H1 (cell line): ENCODE data around the gene SEC14L3. TPM values are rescaled to one million over a fixed set of nuclear protein-coding genes. Genes with fewer than 3 reads are reported as not detected.

Source experiments
- CTCF ChIA-PET: fragments of 300-600 bp; sonication (Branson Sonifier 250); formaldehyde crosslinking; loops from one replicate; lab custom pipeline; 2021; ENCODE audit not compliant: partially characterized antibody; lab: Charles Lee
- POLR2A ChIA-PET: fragments of 300-600 bp; sonication (Branson Sonifier 250); formaldehyde crosslinking; loops from one replicate; lab custom pipeline; 2021; ENCODE audit warnings: inconsistent platforms; ENCODE audit not compliant: partially characterized antibody; lab: Charles Lee
- DNase-seq, 2 experiments: peaks; one replicate each; pipeline versions ENCODE4 v3.0.0 to v3.0.0-alpha.2; 2010 to 2022; ENCODE audit warnings: low spot score in 2 of 2, low read depth in 1 of 2, mixed read lengths in 1 of 2
- FAIRE-seq: peaks from 2 replicates; lab custom pipeline; 2011; peaks lifted over from hg19 to GRCh38; lab: Jason Lieb, UNC
- H2AFZ ChIP-seq: 2 replicates; pipeline ENCODE4 v1.8.1; 2012; ENCODE audit warnings: low read length, inconsistent platforms
- H2AK5ac ChIP-seq: 2 replicates; pipeline ENCODE4 v1.6.1; 2013; ENCODE audit warnings: low read depth, low read length
- H2BK120ac ChIP-seq: replicated peaks from 2 replicates; pipeline ENCODE3; 2013; ENCODE audit warnings: low read depth, low read length, inconsistent platforms
- H2BK12ac ChIP-seq: 2 replicates; pipeline ENCODE4 v1.6.1; 2013; ENCODE audit warnings: low read depth, low read length
- H2BK15ac ChIP-seq: 2 replicates; pipeline ENCODE4 v1.6.1; 2013; ENCODE audit warnings: low read length
- H2BK20ac ChIP-seq: 2 replicates; pipeline ENCODE4 v1.6.1; 2013; ENCODE audit warnings: low read length
- H2BK5ac ChIP-seq: 2 replicates; pipeline ENCODE4 v1.6.1; 2013; ENCODE audit warnings: low read depth, low read length
- H3K14ac ChIP-seq: 2 replicates; pipeline ENCODE4 v1.6.1; 2013; ENCODE audit warnings: inconsistent platforms; ENCODE audit not compliant: insufficient read length
- H3K18ac ChIP-seq: 2 replicates; pipeline ENCODE4 v1.6.1; 2013; ENCODE audit warnings: low read length; ENCODE audit errors: extremely low read depth
- H3K23ac ChIP-seq: 2 replicates; pipeline ENCODE4 v1.6.1; 2013; ENCODE audit warnings: inconsistent platforms; ENCODE audit not compliant: insufficient read length
- H3K23me2 ChIP-seq: 2 replicates; pipeline ENCODE4 v1.6.1; 2013; ENCODE audit warnings: low read depth, low read length
- H3K27ac ChIP-seq: 2 replicates; pipeline ENCODE4 v1.6.1; 2011; ENCODE audit warnings: low read depth, low read length, inconsistent platforms
- H3K27me3 ChIP-seq, 4 experiments: replicated peaks in 1 of 4; 1 replicate in 1 of 4; 2 replicates in 3 of 4; pipeline versions ENCODE4 v1.6.1 to v1.8.1; 2011 to 2013; ENCODE audit warnings: low read length in 3 of 4, mild to moderate bottlenecking in 3 of 4, inconsistent platforms in 2 of 4, mixed read lengths in 2 of 4, moderate library complexity in 1 of 4; ENCODE audit not compliant: control insufficient read depth in 3 of 4, insufficient read depth in 3 of 4; ENCODE audit errors: extremely low read depth in 1 of 4
- H3K36me3 ChIP-seq, 4 experiments: 2 replicates each; pipeline versions ENCODE4 v1.6.1 to v1.8.1; 2011 to 2013; ENCODE audit warnings: mild to moderate bottlenecking in 4 of 4, low read length in 3 of 4, moderate library complexity in 2 of 4, control low read depth in 1 of 4, inconsistent platforms in 1 of 4; ENCODE audit not compliant: insufficient read depth in 4 of 4, control insufficient read depth in 2 of 4
- H3K4ac ChIP-seq: replicated peaks from 2 replicates; pipeline ENCODE3; 2013; ENCODE audit warnings: low read length, low read depth, mixed read lengths, inconsistent platforms; ENCODE audit not compliant: insufficient read length
- H3K4me1 ChIP-seq, 4 experiments: replicated peaks in 1 of 4; 1 replicate in 1 of 4; 2 replicates in 3 of 4; pipeline versions ENCODE4 v1.6.1 to v1.8.1; 2011 to 2013; ENCODE audit warnings: low read length in 3 of 4, inconsistent platforms in 2 of 4, mixed read lengths in 1 of 4; ENCODE audit not compliant: insufficient read depth in 4 of 4, control insufficient read depth in 3 of 4
- H3K4me2 ChIP-seq, 2 experiments: 2 replicates each; pipeline versions ENCODE4 v1.6.1 to v1.8.1; 2011 to 2013; ENCODE audit warnings: low read depth in 2 of 2, low read length in 2 of 2, control low read depth in 1 of 2, inconsistent platforms in 1 of 2, mild to moderate bottlenecking in 1 of 2; ENCODE audit not compliant: insufficient read depth in 1 of 2
- H3K4me3 ChIP-seq, 4 experiments: fragments of 200-600, 300-600 bp in 1 of 4; sonication (generic), shearing (Covaris generic), sonication (Bioruptor Twin) in 1 of 4; 2 replicates each; pipeline versions ENCODE4 v1.5.1 to v1.8.1; 2011 to 2016; ENCODE audit warnings: low read length in 4 of 4, low read depth in 3 of 4, control low read depth in 2 of 4, inconsistent platforms in 2 of 4, mild to moderate bottlenecking in 2 of 4, mixed read lengths in 1 of 4, moderate library complexity in 1 of 4; ENCODE audit not compliant: insufficient read depth in 2 of 4; ENCODE audit errors: extremely low read depth in 1 of 4
- H3K56ac ChIP-seq: replicated peaks from 2 replicates; pipeline ENCODE3; 2013; ENCODE audit warnings: low read depth, mild to moderate bottlenecking, mixed read lengths, low read length, inconsistent platforms; ENCODE audit not compliant: insufficient read length
- H3K79me1 ChIP-seq: 2 replicates; pipeline ENCODE4 v1.6.1; 2013; ENCODE audit warnings: low read depth, low read length, control low read depth
- H3K79me2 ChIP-seq, 2 experiments: 2 replicates each; pipeline versions ENCODE4 v1.6.1 to v1.8.1; 2012 to 2013; ENCODE audit warnings: low read length in 2 of 2, mild to moderate bottlenecking in 2 of 2, inconsistent platforms in 1 of 2; ENCODE audit not compliant: insufficient read depth in 2 of 2, control insufficient read depth in 1 of 2
- H3K9ac ChIP-seq, 4 experiments: replicated peaks in 1 of 4; 1 replicate in 1 of 4; 2 replicates in 3 of 4; pipeline versions ENCODE4 v1.6.1 to v1.8.1; 2011 to 2013; ENCODE audit warnings: low read depth in 3 of 4, low read length in 3 of 4, control low read depth in 2 of 4, mild to moderate bottlenecking in 2 of 4, moderate library complexity in 2 of 4, inconsistent platforms in 1 of 4; ENCODE audit errors: extremely low read depth in 1 of 4
- H3K9me3 ChIP-seq, 2 experiments: 2 replicates each; pipeline versions ENCODE4 v1.6.1 to v1.8.1; 2012 to 2013; ENCODE audit warnings: mild to moderate bottlenecking in 2 of 2, moderate library complexity in 2 of 2, control low read depth in 1 of 2, inconsistent platforms in 1 of 2, low read depth in 1 of 2, low read length in 1 of 2, mixed read lengths in 1 of 2; ENCODE audit not compliant: insufficient read depth in 2 of 2
- H4K20me1 ChIP-seq, 2 experiments: replicated peaks in 1 of 2; 2 replicates each; pipeline versions ENCODE3 to v1.8.1; 2011 to 2013; ENCODE audit warnings: inconsistent platforms in 2 of 2, low read length in 2 of 2, mild to moderate bottlenecking in 1 of 2; ENCODE audit not compliant: insufficient read depth in 2 of 2, control insufficient read depth in 1 of 2
- H4K5ac ChIP-seq: 2 replicates; pipeline ENCODE4 v1.6.1; 2013; ENCODE audit warnings: low read length, low read depth, mixed read lengths, inconsistent platforms; ENCODE audit not compliant: insufficient read length
- H4K8ac ChIP-seq: 2 replicates; pipeline ENCODE4 v1.8.0; 2013; ENCODE audit warnings: mild to moderate bottlenecking, moderate library complexity, low read length, inconsistent platforms; ENCODE audit not compliant: insufficient read depth; ENCODE audit errors: extremely low read depth
- H4K91ac ChIP-seq: replicated peaks from 2 replicates; pipeline ENCODE3; 2013; ENCODE audit warnings: low read length, mixed read lengths, inconsistent platforms; ENCODE audit not compliant: insufficient read length
- MAFK ChIP-seq: IDR thresholded peaks from 2 replicates; pipeline ENCODE4 v1.6.1; 2012; ENCODE audit warnings: low read depth, mild to moderate bottlenecking, improper control_type of control experiment, low read length
- NANOG ChIP-seq: IDR thresholded peaks from 2 replicates; pipeline ENCODE4 v1.6.1; 2011; ENCODE audit warnings: low read length, low read depth, mild to moderate bottlenecking, inconsistent platforms; ENCODE audit not compliant: insufficient read depth, poor library complexity, severe bottlenecking
- SIN3A ChIP-seq, 2 experiments: IDR thresholded peaks in 1 of 2; conservative IDR thresholded peaks in 1 of 2; 2 replicates each; pipeline ENCODE4 v1.6.1; 2011 to 2012; ENCODE audit warnings: low read length in 2 of 2, improper control_type of control experiment in 1 of 2, low read depth in 1 of 2, mild to moderate bottlenecking in 1 of 2
- TAF1 ChIP-seq: IDR thresholded peaks from 2 replicates; pipeline ENCODE4 v1.6.1; 2011; ENCODE audit warnings: mild to moderate bottlenecking, low read depth, low read length
- TCF12 ChIP-seq: IDR thresholded peaks from 2 replicates; pipeline ENCODE4 v1.6.1; 2011; ENCODE audit warnings: low read depth, mild to moderate bottlenecking, low read length
- WGBS, 2 experiments: shearing (Covaris generic) in 1 of 2; methylation state at CpG; one replicate each; pipeline versions ENCODE4 v1.1.6 to v1.1.7; 2013 to 2015; ENCODE audit warnings: low lambda C conversion rate in 2 of 2, mixed read lengths in 2 of 2, inconsistent platforms in 1 of 2, low coverage in 1 of 2, missing lambda C conversion rate in 1 of 2; ENCODE audit not compliant: insufficient replicate concordance in 2 of 2, insufficient coverage in 1 of 2, insufficient read length in 1 of 2; ENCODE audit errors: extremely low coverage in 1 of 2, missing lambda C conversion rate in 1 of 2; 5-methylcytosine and 5-hydroxymethylcytosine counted together
- polyA plus RNA-seq, 7 experiments: library from polyadenylated mRNA; depleted of rRNA in 3 of 7; stranded (reverse) in 5 of 7; unstranded in 2 of 7; fragments of >200 nt in 5 of 7; fragments of 200-250 nt in 2 of 7; gene quantifications; 1 replicate in 5 of 7; 2 replicates in 1 of 7; 4 replicates in 1 of 7; pipeline versions ENCODE4 v1.2.1 to v1.2.3, GENCODE V29; 2011 to 2013; ENCODE audit warnings: missing spikeins in 2 of 7, mixed read lengths in 2 of 7
- total RNA-seq: library from RNA; stranded (reverse); fragmentation: NEBNext Ultra II Directional; extraction: Animal tissue kit (Norgen Biotek cat#: 25700); gene quantifications from 2 replicates; pipeline ENCODE4 v1.2.1, GENCODE V29; 2021

The SEC14L3 gene
- total and polyA plus RNA-seq, 2 of the 8 experiments (the other 6 are each of a cell fraction or from before 2014, with no cell fraction given): not detected

DNA sequence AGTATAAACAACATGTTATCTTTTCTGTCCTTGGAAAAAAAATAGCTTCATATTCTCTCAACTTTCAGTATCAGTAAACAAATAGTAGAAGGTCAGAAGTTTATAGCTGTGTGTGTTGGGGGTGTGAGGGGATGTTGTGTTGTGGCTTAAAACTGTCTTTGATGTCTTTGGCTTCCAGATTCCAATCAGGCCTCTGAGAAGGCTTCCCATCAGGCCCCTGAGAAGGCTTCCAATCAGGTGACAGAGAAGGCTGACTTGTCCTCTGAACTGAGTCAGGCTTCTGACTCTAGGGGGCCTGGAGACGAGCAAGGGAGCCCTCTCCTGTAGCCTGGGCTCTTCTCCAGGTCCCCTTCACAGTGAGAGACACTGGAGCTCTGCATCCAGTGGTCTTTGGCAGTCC, 37.0 kb downstream of the SEC14L3 start:
- Histone ChIP-seq H3K18ac (0 out of 2 replicates have a peak overlapping the region, but pooled peaks have one; percentile 16), H3K36me3 (no peaks in the 10 kb centered on the region), H2BK15ac (no peak overlapping the region), H3K9ac (no peak overlapping the region), H3K27ac (no peak overlapping the region), H3K4me3 (no peak overlapping the region), H3K9me3 (peaks cover 0 to 6% of the 10 kb centered on the region in 2 experiments; a peak in 1 of 4 replicates), H2BK120ac (no peak overlapping the region), H4K8ac (no peak overlapping the region), H4K91ac (no peak overlapping the region), H4K20me1 (peaks cover 0 to 2% of the 10 kb centered on the region in 2 experiments), H2BK5ac (no peak overlapping the region), H3K4ac (no peak overlapping the region), H3K23me2 (no peaks in the 10 kb centered on the region; the same call in 1 of the 2 replicates), H3K4me2 (no peak overlapping the region), H3K79me2 (no peaks in the 10 kb centered on the region), H2BK20ac (no peak overlapping the region; the same call in 1 of the 2 replicates), H2BK12ac (no peak overlapping the region), H3K79me1 (no peaks in the 10 kb centered on the region; the same call in 1 of the 2 replicates), H3K23ac (no peak overlapping the region), H3K56ac (no peak overlapping the region), H2AFZ (no peak overlapping the region), H3K27me3 (no peaks in the 10 kb centered on the region), H2AK5ac (no peak overlapping the region), H3K4me1 (peaks cover 0 to 6% (median 1%) of the 10 kb centered on the region in 4 experiments; a peak in 3 of 7 replicates), H3K14ac (no peak overlapping the region), H4K5ac (no peak overlapping the region)
- FAIRE-seq: no peak
- TF ChIP-seq TCF12: no peak
- TF ChIP-seq MAFK: no peak
- TF ChIP-seq SIN3A (conservative IDR thresholded peaks at IDR 0.05 in 1 of 2, IDR thresholded peaks at IDR 0.05 in 1 of 2; ENCODE audit: low read depth in 1 of 2, low read length in 2 of 2): no peak
- TF ChIP-seq NANOG: no peak
- TF ChIP-seq TAF1: no peak
- POLR2A ChIA-PET: interaction anchor here (0.8 to 1.3 kb wide), 3 partner anchors 8 to 11 kb away, joined by 3 to 4 read pairs (median 3); no protein-coding TSS in a partner anchor
- DNase-seq: no peak
- 75% methylated on average over 1 of the region's 1 CpG; no CpG with 5 or more reads in 1 of the 2 experiments for WGBS, 2 experiments
- CTCF ChIA-PET: interaction anchor here (0.6 to 3.6 kb wide), 2 partner anchors 11 to 179 kb away, joined by 3 to 25 read pairs; no protein-coding TSS in a partner anchor
